ENCODE measurements around the gene PTDSS2.
"Not testable (repeated sequence)": the region's sequence is repeated elsewhere in the genome, so short reads cannot be mapped to it uniquely, and the experiment has no call there.

PTDSS2 gene

GRCh38 chr11:414318-414857 lies 35.7 kb upstream of the PTDSS2 start:
- DNase-seq (ENCODE audit: low read depth): no peak

- DNase-seq (ENCODE audit: low read depth): no peak
Measured at GRCh38 chr11:415640-416041, 34.4 kb upstream of the PTDSS2 start.

GRCh38 chr11:416051-416756 lies 33.9 kb upstream of the PTDSS2 start:
- DNase-seq (ENCODE audit: low read depth): no peak

- DNase-seq (ENCODE audit: low read depth): no peak
Measured at GRCh38 chr11:416757-417621, 33.1 kb upstream of the PTDSS2 start.

GRCh38 chr11:417652-418342 lies 32.3 kb upstream of the PTDSS2 start:
- no peak for DNase-seq (ENCODE audit: low read depth)

GRCh38 chr11:418343-419247 lies 31.5 kb upstream of the PTDSS2 start:
- DNase-seq (ENCODE audit: low read depth): no peak

- no peak for DNase-seq (ENCODE audit: low read depth)
Measured at GRCh38 chr11:419248-420005, 30.7 kb upstream of the PTDSS2 start.

- no peak for DNase-seq (ENCODE audit: low read depth)
Measured at GRCh38 chr11:420054-420910, 29.8 kb upstream of the PTDSS2 start.

- DNase-seq (ENCODE audit: low read depth): no peak
Measured at GRCh38 chr11:420911-421321, 29.2 kb upstream of the PTDSS2 start.

- DNase-seq (ENCODE audit: low read depth): no peak
Measured at GRCh38 chr11:422249-422656, 27.8 kb upstream of the PTDSS2 start.

- DNase-seq (ENCODE audit: low read depth): no peak
Measured at GRCh38 chr11:424232-424631, 25.8 kb upstream of the PTDSS2 start.

GRCh38 chr11:424766-425165 lies 25.3 kb upstream of the PTDSS2 start:
- not testable (repeated sequence) for DNase-seq (ENCODE audit: low read depth)

GRCh38 chr11:425301-425700 lies 24.8 kb upstream of the PTDSS2 start:
- DNase-seq (ENCODE audit: low read depth): no peak

- DNase-seq (ENCODE audit: low read depth): no peak
Measured at GRCh38 chr11:426851-427250, 23.2 kb upstream of the PTDSS2 start.

- DNase-seq (ENCODE audit: low read depth): no peak
Measured at GRCh38 chr11:428295-428694, 21.8 kb upstream of the PTDSS2 start.

GRCh38 chr11:429391-429790 lies 20.7 kb upstream of the PTDSS2 start:
- no peak for DNase-seq (ENCODE audit: low read depth)

- no peak for DNase-seq (ENCODE audit: low read depth)
Measured at GRCh38 chr11:429931-430456, 20.1 kb upstream of the PTDSS2 start.

- no peak for DNase-seq (ENCODE audit: low read depth)
Measured at GRCh38 chr11:431921-432320, 18.2 kb upstream of the PTDSS2 start.

GRCh38 chr11:432501-433100 lies 17.5 kb upstream of the PTDSS2 start:
- no peak for DNase-seq (ENCODE audit: low read depth)
